ENCODE measurements around the gene AP2B1.
A peak's percentile ranks its signal among the peaks of the same experiment; 100 is the strongest.

AP2B1 gene

DNA sequence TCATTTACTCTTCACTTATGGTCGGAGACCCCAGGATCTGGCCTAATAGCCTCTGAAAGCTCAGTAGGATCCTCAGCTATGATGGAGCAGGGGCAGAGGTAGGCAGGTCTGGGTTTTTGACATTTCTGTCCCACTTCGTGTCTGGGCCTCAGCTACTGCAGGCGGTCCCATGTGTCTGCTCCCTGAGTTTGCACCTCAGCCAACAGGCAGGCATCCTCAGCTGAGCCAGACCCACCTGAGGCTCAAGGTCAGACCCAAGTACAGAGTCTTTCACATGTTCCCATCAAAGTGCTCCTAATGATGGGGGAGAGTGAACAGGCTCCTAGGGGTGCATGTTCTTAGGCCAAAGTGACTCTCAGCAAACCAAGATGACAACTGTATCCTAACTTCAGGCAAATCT lies 141.4 kb downstream of the AP2B1 start:
- DNase-seq (ENCODE audit: insufficient read length, low spot score) (no peak), FAIRE-seq (no peak)
- TF ChIP-seq POLR2AphosphoS5 (IDR thresholded peaks at IDR 0.05; ENCODE audit: low read depth, low read length) = no peak
- no peak for TF ChIP-seq POU2F2 (IDR thresholded peaks at IDR 0.05; ENCODE audit: low read depth, low read length)
- TF ChIP-seq PAX5 (IDR thresholded peaks at IDR 0.05; ENCODE audit: insufficient read depth, low read length, severe bottlenecking) = no peak
- TF ChIP-seq POLR2A (IDR thresholded peaks at IDR 0.05; ENCODE audit: low read depth, low read length) = no peak
- TF ChIP-seq SPI1 (IDR thresholded peaks at IDR 0.05; ENCODE audit: low read depth, low read length) = no peak
- TF ChIP-seq TAF1 (IDR thresholded peaks at IDR 0.05; ENCODE audit: low read depth, low read length) = no peak

DNA sequence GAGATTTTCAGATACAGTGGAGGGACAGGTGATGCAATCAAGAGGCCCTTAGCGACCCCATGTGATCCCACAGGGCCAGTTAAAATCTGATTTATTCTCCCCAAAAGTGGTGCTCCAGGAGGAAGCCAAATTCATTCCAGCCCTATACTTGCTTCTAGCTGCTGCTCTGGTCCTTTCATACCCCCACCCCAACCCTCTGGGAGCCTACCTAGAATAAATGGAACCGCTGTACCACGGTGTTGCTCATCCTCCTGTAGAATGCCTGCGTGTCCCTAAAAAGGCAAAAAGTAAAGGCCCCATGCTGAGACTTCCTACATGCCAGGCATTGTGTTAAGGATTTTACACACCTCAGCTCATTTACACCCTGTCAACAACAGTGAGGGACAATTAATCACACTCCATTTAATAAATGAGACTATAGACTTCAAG lies 142.3 kb downstream of the AP2B1 start:
- TF ChIP-seq POU2F2 (IDR thresholded peaks at IDR 0.05; ENCODE audit: low read depth, low read length) (no peak), SPI1 (IDR thresholded peaks at IDR 0.05; ENCODE audit: low read depth, low read length) (no peak), POLR2AphosphoS5 (IDR thresholded peaks at IDR 0.05; ENCODE audit: low read depth, low read length) (no peak), POLR2A (IDR thresholded peaks at IDR 0.05; ENCODE audit: low read depth, low read length) (no peak), TAF1 (IDR thresholded peaks at IDR 0.05; ENCODE audit: low read depth, low read length) (no peak), PAX5 (IDR thresholded peaks at IDR 0.05; ENCODE audit: insufficient read depth, low read length, severe bottlenecking) (no peak)
- no peak for FAIRE-seq
- no peak for DNase-seq (ENCODE audit: insufficient read length, low spot score)

DNA sequence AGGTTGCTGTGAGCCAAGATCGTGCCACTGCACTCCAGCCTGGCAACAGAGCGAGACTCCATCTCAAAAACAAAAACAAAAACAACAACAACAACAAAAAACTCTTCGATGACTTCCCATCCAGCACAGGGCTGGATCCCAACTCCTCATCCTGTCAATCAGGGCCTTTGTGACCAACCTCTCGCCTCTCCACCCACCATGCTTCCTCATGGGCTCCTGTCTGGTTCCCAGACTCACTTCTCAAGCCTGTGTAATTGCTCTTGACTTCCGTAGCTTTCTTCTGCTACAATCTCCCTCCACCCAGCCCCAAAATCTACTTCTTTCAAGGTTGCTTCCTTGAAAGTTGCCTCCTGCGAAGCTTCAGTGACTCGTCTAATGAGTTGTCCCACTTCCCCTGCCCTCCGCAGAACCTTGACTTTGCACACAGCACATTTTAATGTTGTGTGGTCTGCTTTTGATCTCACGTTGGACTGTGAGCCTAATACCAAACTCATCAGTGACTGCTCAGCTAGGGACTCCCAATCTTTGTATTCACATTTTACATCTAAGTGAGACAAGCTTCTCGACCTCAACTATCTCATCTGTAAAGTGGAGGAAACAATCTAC lies 143.4 kb downstream of the AP2B1 start:
- TF ChIP-seq SPI1 (IDR thresholded peaks at IDR 0.05; ENCODE audit: low read depth, low read length) (no peak), POLR2A (IDR thresholded peaks at IDR 0.05; ENCODE audit: low read depth, low read length) (no peak), TAF1 (IDR thresholded peaks at IDR 0.05; ENCODE audit: low read depth, low read length) (no peak), POLR2AphosphoS5 (IDR thresholded peaks at IDR 0.05; ENCODE audit: low read depth, low read length) (no peak), PAX5 (IDR thresholded peaks at IDR 0.05; ENCODE audit: insufficient read depth, low read length, severe bottlenecking) (no peak), POU2F2 (IDR thresholded peaks at IDR 0.05; ENCODE audit: low read depth, low read length) (no peak)
- DNase-seq (ENCODE audit: insufficient read length, low spot score) (no peak), FAIRE-seq (no peak)

DNA sequence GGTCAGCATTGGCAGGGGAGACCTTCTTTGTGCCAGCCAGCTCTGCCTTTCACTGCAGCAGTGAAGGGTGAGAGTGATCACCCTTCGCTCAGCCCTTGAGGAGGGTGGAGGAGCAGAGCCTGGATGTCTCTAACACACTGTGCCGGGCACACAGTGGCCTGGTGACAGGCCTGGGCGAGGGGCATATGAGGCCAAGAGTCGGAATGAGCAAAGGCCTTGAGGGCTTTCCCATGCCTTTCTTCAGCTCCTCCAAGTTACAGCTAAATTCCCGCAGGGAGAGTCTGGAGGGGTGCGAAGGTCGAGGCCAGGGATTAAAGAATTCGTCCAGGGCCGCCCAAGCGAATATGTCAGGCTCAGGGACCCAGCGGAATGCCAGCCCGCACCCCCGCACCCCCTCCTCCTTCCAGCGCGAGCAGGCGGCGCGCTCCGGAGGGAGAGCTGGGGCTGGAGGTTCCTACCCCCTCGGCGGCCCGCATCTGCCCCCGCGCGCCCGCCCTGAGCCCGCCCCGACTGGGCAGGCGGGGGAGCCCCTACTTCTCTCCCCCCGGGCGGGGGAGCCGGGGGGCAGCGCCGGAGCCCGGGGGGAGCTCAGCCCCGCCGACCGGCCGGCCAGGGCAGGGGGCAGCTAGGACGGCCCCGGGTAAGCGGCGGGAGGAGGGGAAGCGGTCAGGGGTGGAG lies 144.3 kb downstream of the AP2B1 start, which contains the start of gene RASL10B:
Gene RASL10B, plus strand, starts transcription at position 401 of the 678 bp plus-strand sequence. CDS start 3,546 bp downstream, outside the sequence.
- FAIRE-seq (no peak), DNase-seq (ENCODE audit: insufficient read length, low spot score) (peak; percentile 70)
- TF ChIP-seq POU2F2 (IDR thresholded peaks at IDR 0.05; ENCODE audit: low read depth, low read length) (no peak), PAX5 (IDR thresholded peaks at IDR 0.05; ENCODE audit: insufficient read depth, low read length, severe bottlenecking) (no peak)

DNA sequence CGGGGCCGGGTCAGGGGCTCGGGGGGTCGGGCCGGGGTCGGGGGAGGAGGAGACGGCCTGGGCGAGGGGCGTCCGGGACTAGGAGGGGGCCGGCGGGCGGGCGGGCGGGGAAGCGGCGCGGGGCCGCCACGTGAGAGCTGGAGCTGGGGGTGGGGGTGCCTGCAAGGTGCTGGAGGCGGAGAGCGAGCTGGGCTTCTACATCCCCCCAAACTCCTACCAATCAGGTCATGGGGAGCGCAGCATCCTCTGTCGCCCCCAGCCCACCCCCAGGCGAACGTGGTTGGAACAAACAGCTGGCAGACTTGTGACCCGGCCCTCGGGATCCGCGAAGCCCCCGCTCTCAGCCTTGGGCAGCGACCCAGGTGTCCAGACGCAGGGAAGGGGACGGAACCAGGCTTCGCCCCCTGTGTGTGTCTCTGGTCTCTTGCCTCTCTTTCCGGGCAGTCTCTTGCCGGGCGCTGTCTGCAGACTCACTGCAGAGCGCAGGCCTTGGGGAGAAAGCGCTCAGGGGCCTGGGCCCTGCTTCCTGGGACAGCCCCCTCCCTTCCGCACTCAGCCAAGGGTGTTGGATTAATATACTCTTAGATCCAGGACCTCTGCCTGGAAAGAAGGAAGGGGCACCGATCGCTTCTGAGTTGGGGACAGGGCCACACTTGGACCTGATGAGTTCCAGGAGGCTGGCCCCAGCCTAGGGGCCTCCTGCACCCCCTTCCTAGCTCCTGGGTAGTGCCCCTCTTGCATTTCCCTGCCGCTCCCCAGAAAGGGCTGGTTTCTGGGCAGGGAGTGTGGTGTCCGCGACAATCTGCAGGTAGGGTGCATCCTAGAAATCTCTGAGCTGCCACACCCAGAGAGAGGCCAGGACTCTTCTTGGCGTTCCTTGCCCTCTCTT lies 145.0 kb downstream of the AP2B1 start:
- DNase-seq (ENCODE audit: insufficient read length, low spot score) (no peak), FAIRE-seq (no peak)
- TF ChIP-seq POLR2AphosphoS5 (IDR thresholded peaks at IDR 0.05; ENCODE audit: low read depth, low read length) (no peak), POU2F2 (IDR thresholded peaks at IDR 0.05; ENCODE audit: low read depth, low read length) (no peak), PAX5 (IDR thresholded peaks at IDR 0.05; ENCODE audit: insufficient read depth, low read length, severe bottlenecking) (no peak), SPI1 (IDR thresholded peaks at IDR 0.05; ENCODE audit: low read depth, low read length) (no peak), POLR2A (IDR thresholded peaks at IDR 0.05; ENCODE audit: low read depth, low read length) (no peak), TAF1 (IDR thresholded peaks at IDR 0.05; ENCODE audit: low read depth, low read length) (no peak)

DNA sequence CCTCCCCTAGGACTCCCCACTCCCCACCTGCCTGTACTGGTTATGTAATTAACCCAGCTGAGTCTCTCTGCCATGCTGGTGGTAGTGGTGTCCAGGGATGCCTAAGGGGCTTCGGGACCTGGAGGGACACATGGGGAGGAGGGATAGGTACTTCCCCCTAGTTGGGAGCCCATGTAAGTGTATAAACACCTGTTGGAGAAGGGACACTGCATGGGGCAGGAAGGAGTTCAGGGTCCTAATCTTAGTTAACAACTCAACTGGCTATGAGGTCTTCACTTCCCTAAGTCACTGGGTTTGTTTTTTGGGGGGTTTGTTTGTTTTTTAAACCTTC lies 145.6 kb downstream of the AP2B1 start:
- DNase-seq (ENCODE audit: insufficient read length, low spot score) (no peak), FAIRE-seq (no peak)
- TF ChIP-seq SPI1 (IDR thresholded peaks at IDR 0.05; ENCODE audit: low read depth, low read length) (no peak), TAF1 (IDR thresholded peaks at IDR 0.05; ENCODE audit: low read depth, low read length) (no peak), POLR2A (IDR thresholded peaks at IDR 0.05; ENCODE audit: low read depth, low read length) (no peak), POU2F2 (IDR thresholded peaks at IDR 0.05; ENCODE audit: low read depth, low read length) (no peak), POLR2AphosphoS5 (IDR thresholded peaks at IDR 0.05; ENCODE audit: low read depth, low read length) (no peak), PAX5 (IDR thresholded peaks at IDR 0.05; ENCODE audit: insufficient read depth, low read length, severe bottlenecking) (no peak)

DNA sequence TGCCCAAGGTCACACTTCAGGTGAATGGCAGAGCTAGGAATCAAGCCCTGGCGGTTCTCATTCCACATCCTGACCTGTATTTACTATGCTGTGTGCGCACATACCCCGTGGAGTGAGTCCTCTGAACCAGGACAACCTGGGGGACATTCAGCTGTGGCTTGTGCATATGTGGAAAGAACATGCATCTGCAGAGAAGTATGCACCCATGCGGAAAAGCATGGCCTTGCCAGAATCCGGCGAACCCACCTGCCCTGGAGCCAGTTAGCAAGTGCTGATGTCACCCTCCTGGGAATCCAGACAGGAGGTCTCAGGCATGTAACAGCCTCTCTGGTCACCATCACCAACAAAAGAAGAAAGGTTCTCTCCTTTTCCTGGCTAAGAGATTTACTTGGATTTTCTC lies 146.2 kb downstream of the AP2B1 start:
- TF ChIP-seq PAX5 (IDR thresholded peaks at IDR 0.05; ENCODE audit: insufficient read depth, low read length, severe bottlenecking) (no peak), POU2F2 (IDR thresholded peaks at IDR 0.05; ENCODE audit: low read depth, low read length) (no peak), POLR2AphosphoS5 (IDR thresholded peaks at IDR 0.05; ENCODE audit: low read depth, low read length) (no peak), TAF1 (IDR thresholded peaks at IDR 0.05; ENCODE audit: low read depth, low read length) (no peak), SPI1 (IDR thresholded peaks at IDR 0.05; ENCODE audit: low read depth, low read length) (no peak), POLR2A (IDR thresholded peaks at IDR 0.05; ENCODE audit: low read depth, low read length) (no peak)
- DNase-seq (ENCODE audit: insufficient read length, low spot score) (no peak), FAIRE-seq (no peak)

DNA sequence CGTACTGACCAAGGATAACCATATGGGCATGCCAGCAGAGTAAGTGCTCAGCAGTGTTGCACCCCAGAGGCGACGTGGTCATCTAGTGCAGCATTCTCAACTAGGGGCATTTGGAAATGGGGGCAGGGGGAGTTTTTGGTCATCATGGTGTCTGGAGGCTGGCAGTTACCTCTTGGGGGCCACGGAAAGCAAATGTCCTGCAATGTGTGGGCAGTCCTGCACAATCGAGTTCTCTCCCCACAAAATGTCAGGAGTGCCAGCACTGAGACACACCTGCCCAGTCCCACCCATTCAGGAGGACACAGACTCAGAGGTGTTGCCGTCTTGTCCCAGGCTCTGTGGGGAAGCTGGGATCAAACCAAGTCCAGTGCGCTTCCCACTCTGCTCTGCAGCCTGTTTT lies 147.3 kb downstream of the AP2B1 start:
- FAIRE-seq (no peak), DNase-seq (ENCODE audit: insufficient read length, low spot score) (no peak)
- TF ChIP-seq POLR2A (IDR thresholded peaks at IDR 0.05; ENCODE audit: low read depth, low read length) = no peak
- TF ChIP-seq SPI1 (IDR thresholded peaks at IDR 0.05; ENCODE audit: low read depth, low read length) = no peak
- no peak for TF ChIP-seq TAF1 (IDR thresholded peaks at IDR 0.05; ENCODE audit: low read depth, low read length)
- no peak for TF ChIP-seq PAX5 (IDR thresholded peaks at IDR 0.05; ENCODE audit: insufficient read depth, low read length, severe bottlenecking)
- TF ChIP-seq POU2F2 (IDR thresholded peaks at IDR 0.05; ENCODE audit: low read depth, low read length) = no peak
- TF ChIP-seq POLR2AphosphoS5 (IDR thresholded peaks at IDR 0.05; ENCODE audit: low read depth, low read length) = no peak

All from GM12891 (cell line).